Brain microvascular endothelial cell (primary cell): Measurements from ENCODE around the gene CDH4.

Source experiments
- DNase-seq: peaks from one replicate; pipeline ENCODE4 v3.0.0-alpha.2; 2020
- H3K27ac ChIP-seq: fragments of 250-450 bp; sonication (Bioruptor Pico); 2 replicates; pipeline ENCODE4 v1.5.1; 2020; ENCODE audit warnings: mild to moderate bottlenecking, moderate library complexity
- H3K27me3 ChIP-seq: fragments of 250-450 bp; sonication (Bioruptor Pico); replicated peaks from 2 replicates; pipeline ENCODE4 v1.5.1; 2020; ENCODE audit warnings: mild to moderate bottlenecking
- H3K36me3 ChIP-seq: fragments of 250-450 bp; sonication (Bioruptor Pico); replicated peaks from 2 replicates; pipeline ENCODE4 v1.5.1; 2020; ENCODE audit warnings: mild to moderate bottlenecking
- H3K4me3 ChIP-seq: 2 replicates; pipeline ENCODE4 v1.5.1; 2011; ENCODE audit warnings: low read depth, mild to moderate bottlenecking, control low read depth, low read length, moderate library complexity
- in situ Hi-C: cut with HindIII; loops from 2 replicates; pipeline ENCODE4 v1.10.0; 2017; ENCODE audit warnings: low sequenced_read_pairs, low pct_ligation_motif_present
- TF ChIP-seq, protein P1 (sequence below): IDR thresholded peaks from 2 replicates; pipeline ENCODE4 v1.5.1; 2011; ENCODE audit warnings: low read depth, mild to moderate bottlenecking, moderate library complexity, low read length, control low read depth, inconsistent platforms; ENCODE audit errors: missing control alignments

CDH4 gene

DNA sequence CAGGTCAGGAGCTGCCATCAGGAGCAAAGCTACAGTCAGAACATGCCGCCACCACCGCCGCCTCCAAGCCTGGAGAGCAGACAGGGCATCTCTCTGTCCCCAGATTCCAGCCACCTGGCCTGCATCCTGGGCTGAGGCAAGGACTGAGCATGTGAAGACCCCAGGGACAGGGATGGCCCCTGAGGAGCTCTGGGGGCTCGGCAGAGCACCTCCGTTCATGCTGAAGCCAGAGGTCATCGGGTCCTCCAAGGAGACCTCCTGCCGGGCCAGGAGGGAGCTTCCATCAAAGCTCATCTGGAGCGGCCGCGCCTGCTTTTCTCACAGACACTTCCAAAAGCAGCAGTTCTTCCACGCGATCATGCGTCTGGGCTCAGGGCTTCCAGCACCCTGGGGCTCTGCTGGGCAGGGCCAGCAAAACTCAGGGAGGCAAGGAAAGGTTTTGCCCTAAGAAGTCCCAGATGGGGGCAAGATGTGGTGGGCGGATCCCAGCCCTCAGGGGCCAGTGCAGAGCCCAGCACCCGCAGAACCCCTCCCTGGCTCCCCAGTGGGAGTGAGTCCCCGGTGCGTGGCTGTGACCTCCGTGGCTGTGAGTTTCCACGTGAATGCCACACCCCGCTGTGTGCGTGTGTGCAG, 675.2 kb downstream of the CDH4 start:
- in situ Hi-C loops: no loop called here
- no peak for DNase-seq
- Histone ChIP-seq H3K27me3 (no peaks in the 10 kb centered on the region), H3K4me3 (no peak overlapping the region), H3K27ac (no peak overlapping the region), H3K36me3 (no peaks in the 10 kb centered on the region)
- TF ChIP-seq, protein P1, sequence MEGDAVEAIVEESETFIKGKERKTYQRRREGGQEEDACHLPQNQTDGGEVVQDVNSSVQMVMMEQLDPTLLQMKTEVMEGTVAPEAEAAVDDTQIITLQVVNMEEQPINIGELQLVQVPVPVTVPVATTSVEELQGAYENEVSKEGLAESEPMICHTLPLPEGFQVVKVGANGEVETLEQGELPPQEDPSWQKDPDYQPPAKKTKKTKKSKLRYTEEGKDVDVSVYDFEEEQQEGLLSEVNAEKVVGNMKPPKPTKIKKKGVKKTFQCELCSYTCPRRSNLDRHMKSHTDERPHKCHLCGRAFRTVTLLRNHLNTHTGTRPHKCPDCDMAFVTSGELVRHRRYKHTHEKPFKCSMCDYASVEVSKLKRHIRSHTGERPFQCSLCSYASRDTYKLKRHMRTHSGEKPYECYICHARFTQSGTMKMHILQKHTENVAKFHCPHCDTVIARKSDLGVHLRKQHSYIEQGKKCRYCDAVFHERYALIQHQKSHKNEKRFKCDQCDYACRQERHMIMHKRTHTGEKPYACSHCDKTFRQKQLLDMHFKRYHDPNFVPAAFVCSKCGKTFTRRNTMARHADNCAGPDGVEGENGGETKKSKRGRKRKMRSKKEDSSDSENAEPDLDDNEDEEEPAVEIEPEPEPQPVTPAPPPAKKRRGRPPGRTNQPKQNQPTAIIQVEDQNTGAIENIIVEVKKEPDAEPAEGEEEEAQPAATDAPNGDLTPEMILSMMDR: no peak

DNA sequence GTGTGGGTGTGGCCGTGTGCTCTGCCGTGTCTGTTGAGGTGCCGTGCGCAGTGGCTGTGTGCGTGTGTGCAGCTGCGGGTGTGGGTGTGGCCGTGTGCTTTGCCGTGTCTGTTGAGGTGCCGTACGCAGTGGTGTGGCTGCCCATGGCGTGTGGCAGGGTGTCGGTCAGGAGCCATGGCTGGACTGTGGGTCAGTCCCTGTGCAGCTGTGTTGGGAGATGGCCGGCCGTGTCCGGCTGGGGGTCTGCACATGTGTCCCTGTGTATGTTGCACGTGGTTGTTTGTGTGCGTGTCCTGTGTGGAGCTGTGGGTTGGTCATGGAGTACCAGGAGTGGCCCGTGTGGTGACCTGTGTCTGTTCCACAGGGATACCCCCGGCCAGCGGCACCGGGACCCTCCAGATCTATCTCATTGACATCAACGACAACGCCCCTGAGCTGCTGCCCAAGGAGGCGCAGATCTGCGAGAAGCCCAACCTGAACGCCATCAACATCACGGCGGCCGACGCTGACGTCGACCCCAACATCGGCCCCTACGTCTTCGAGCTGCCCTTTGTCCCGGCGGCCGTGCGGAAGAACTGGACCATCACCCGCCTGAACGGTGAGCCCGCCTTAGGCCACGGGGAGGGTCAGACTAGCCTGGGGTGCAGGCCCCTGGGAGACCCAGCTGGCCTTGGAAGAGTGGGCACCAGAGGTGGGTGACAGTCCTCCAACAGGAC, 675.9 kb downstream of the CDH4 start:
- Histone ChIP-seq H3K36me3 (no peaks in the 10 kb centered on the region), H3K27ac (no peak overlapping the region), H3K4me3 (no peak overlapping the region), H3K27me3 (no peaks in the 10 kb centered on the region)
- no peak for DNase-seq
- in situ Hi-C loops: no loop called here
- TF ChIP-seq, protein P1: no peak

DNA sequence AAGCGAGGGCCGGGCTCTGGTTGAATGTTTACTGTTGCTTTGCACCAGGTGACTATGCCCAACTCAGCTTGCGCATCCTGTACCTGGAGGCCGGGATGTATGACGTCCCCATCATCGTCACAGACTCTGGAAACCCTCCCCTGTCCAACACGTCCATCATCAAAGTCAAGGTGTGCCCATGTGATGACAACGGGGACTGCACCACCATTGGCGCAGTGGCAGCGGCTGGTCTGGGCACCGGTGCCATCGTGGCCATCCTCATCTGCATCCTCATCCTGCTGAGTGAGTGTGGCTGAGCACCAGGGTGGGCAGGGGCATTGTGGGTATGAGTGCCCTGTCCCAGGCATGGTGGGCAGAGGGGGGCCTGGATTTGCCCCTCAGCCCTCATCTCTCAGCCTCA, 677.5 kb downstream of the CDH4 start:
- TF ChIP-seq, protein P1: no peak
- H3K36me3 ChIP-seq: no peaks in the 10 kb centered on the region
- H3K27me3 ChIP-seq: no peaks in the 10 kb centered on the region
- no peak overlapping the region for H3K4me3 ChIP-seq
- DNase-seq: no peak
- H3K27ac ChIP-seq: no peak overlapping the region
- in situ Hi-C loops: no loop called here

DNA sequence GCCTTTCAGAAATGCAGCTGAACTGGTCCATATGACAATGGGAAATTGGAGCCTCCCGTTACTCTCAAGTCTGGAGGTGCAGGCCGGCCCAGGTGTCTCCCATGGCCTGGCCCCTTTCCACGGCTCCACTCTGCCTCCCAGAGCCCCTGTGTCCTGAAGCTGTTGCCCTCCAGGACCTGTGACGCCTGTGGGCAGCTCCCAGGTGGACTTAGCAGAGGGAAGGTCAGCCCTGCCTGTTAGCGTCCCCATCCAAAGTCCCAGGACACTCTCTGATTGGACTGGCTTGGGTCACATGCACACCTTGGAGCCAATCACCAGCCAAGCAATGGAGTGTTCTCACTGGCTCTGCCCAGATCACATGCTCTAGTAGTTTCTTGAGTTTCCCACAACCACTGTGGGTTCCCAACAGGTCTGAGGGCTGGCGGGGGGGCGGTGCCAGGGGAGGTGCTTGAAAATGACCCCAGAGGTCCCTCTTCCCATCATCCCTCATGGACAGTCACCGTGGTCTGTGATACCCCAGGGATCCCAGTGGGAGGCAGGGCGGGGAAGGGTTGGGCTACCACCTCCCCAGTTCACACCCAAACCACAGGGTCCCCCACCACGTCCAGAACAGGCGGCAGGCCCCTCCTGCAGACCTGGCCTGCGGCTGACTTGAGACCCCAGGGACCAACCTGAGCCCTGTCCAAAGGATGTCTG, 678.1 kb downstream of the CDH4 start:
- no peak overlapping the region for H3K4me3 ChIP-seq
- no peak overlapping the region for H3K27ac ChIP-seq
- no peaks in the 10 kb centered on the region for H3K36me3 ChIP-seq
- no peak for DNase-seq
- no peaks in the 10 kb centered on the region for H3K27me3 ChIP-seq
- in situ Hi-C loops: no loop called here
- TF ChIP-seq, protein P1: no peak

DNA sequence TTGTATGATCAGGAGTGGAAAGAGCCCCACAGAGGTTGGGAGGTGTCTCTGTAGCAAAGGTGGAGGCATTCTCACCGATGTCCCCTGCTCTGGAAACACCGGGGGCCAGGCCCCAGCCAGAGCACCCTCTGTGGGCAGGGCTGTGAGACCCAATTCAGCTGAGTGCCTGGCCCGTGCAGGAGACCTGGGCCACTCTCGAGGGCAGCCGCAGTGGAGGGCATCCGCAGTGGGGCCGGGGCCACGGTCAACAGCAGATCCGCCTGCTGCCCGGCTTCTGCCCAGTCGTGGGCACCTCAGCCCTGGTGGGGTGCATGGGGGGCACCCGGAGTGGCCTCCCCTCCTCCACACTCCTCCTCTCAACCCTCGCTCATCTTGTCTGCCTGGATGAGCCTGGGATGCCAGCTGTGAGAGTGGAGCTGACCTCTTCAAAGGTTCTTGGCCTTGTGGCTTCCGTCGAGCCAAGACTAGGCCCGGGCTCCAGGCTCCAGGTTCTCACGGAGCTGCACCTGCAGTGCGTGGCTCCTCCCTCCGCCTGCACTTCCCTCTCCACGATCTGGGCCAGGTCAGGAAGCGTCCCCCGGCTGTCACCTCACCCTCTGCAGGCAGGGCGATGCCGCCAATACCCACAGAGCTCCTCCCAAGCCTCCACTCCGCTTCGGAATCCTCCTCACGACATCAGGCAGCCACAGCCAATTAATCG, 678.9 kb downstream of the CDH4 start:
- H3K27ac ChIP-seq: no peak overlapping the region
- H3K27me3 ChIP-seq: no peaks in the 10 kb centered on the region
- H3K36me3 ChIP-seq: no peaks in the 10 kb centered on the region
- TF ChIP-seq, protein P1: no peak
- in situ Hi-C loops: no loop called here
- no peak overlapping the region for H3K4me3 ChIP-seq
- no peak for DNase-seq
